Heart right ventricle (tissue), 16 donors: ENCODE results near the gene SKIC8. TPM values are rescaled to one million over a fixed set of nuclear protein-coding genes. Genes with fewer than 3 reads are reported as not detected.

Experiments
- ATAC-seq, 8 donors: fragments of 200-7000 bp; cut with Tn5 transposase; one replicate each; pipeline ENCODE4 v1.9.1; 2020; ENCODE audit warnings: mild to moderate bottlenecking in 8 of 8, moderate library complexity in 8 of 8, moderate number of reproducible peaks in 1 of 8
- DNase-seq, 2 donors: peaks; one replicate each; pipeline ENCODE4 v3.0.0-alpha.2; 2020
- H3K27ac ChIP-seq, 10 donors: fragments of 200-600 bp; sonication (generic) in 2 of 10; one replicate each; pipeline versions ENCODE4 v1.5.0 to v1.8.0; 2020 to 2022; ENCODE audit warnings: mild to moderate bottlenecking in 3 of 10
- H3K27me3 ChIP-seq, 7 donors: fragments of 200-600 bp; one replicate each; pipeline ENCODE4 v1.8.0; 2021 to 2022; ENCODE audit warnings: mild to moderate bottlenecking in 2 of 7
- H3K36me3 ChIP-seq, 9 donors: fragments of 200-600 bp; sonication (generic) in 1 of 9; one replicate each; pipeline versions ENCODE4 v1.5.0 to v1.8.0; 2020 to 2022; ENCODE audit warnings: mild to moderate bottlenecking in 2 of 9
- H3K4me1 ChIP-seq, 9 donors: fragments of 200-600 bp; sonication (generic) in 1 of 9; one replicate each; pipeline versions ENCODE4 v1.5.0 to v1.8.0; 2020 to 2022; ENCODE audit warnings: mild to moderate bottlenecking in 4 of 9
- H3K4me3 ChIP-seq, 10 donors: fragments of 200-600 bp; sonication (generic) in 2 of 10; one replicate each; pipeline versions ENCODE4 v1.5.0 to v1.8.0; 2020 to 2022; ENCODE audit warnings: mild to moderate bottlenecking in 7 of 10, moderate library complexity in 2 of 10
- H3K9me3 ChIP-seq, 11 donors: fragments of 200-600 bp in 10 of 11; sonication (generic) in 2 of 11; one replicate each; pipeline versions ENCODE4 v1.5.0 to v1.8.0; 2013 to 2022; ENCODE audit warnings: mild to moderate bottlenecking in 2 of 11, control low read depth in 1 of 11, moderate library complexity in 1 of 11
- WGBS, 2 donors: extraction: QIAGEN DNeasy Blood & Tissue Kit; methylation state at CpG; one replicate each; pipeline ENCODE4 v1.1.7; 2013; ENCODE audit warnings: inconsistent platforms in 1 of 2; 5-methylcytosine and 5-hydroxymethylcytosine counted together
- intact Hi-C, 10 donors: fragments of 100-400 bp; cut with DNase I; formaldehyde crosslinking; loops; one replicate each; pipeline versions ENCODE4 v1.11.1 to v1.14.2; 2022
- polyA plus RNA-seq, 2 donors: library from polyadenylated mRNA; stranded (reverse); fragments of 200-250 nt; gene quantifications; one replicate each; pipeline ENCODE4 v1.2.3, GENCODE V29; 2013
- total RNA-seq, 10 donors: library from RNA; stranded (reverse); fragmentation: NEBNext Ultra II Directional in 3 of 10; extraction: Animal tissue kit (Norgen Biotek cat#: 25700) in 3 of 10; gene quantifications; one replicate each; pipeline versions ENCODE4 v1.2.1 to v1.2.4, GENCODE V29; 2021 to 2023
- TF ChIP-seq, protein P1 (sequence below), 9 donors: fragments of 200-600 bp; sonication (generic) in 2 of 9; IDR thresholded peaks; one replicate each; pipeline versions ENCODE4 v1.5.0 to v1.8.0; 2021 to 2022; ENCODE audit warnings: antibody characterized with exemption in 9 of 9, mild to moderate bottlenecking in 5 of 9, moderate library complexity in 1 of 9
- donor health status: Arrhythmogenic right ventricular cardiomyopathy.
- donor health status: ischemic (EF 13 %, LVEDD 7.1; RV severe dilation, severe dysfunction).
- donor health status: healthy with polysubstance abuse.
- donor health status: DM: no; HTN: yes; CAD: no.
- donor health status: DM: no; HTN: no; CAD: no.
- donor health status: ischemic (EF 25% LVEDD 6.9; RV normal size, moderate dysfunction).
- donor health status: ischemic (EF 25% LVEDD 5.7; RV mildly dilated, moderate dysfunction).
- donor health status: healthy.
- donor health status: DM: yes; HTN: yes; CAD: no.
- donor health status: Ischemic cardiomyopathy.
- donor health status: ischemic (EF 35%, LVEDD 5.7; RV mildly dilated, moderate dysfunction).
- donor health status: nonischemic (EF 11% LVEDD 7.7; RV severe dilation, severe dysfunction).
- donor health status: DM: yes; HTN: yes; CAD: no.
- donor health status: PGD.
- donor health status: ischemic (EF 29% LVEDD 5.4; RV normal size, mild dysfunction).
- donor health status: nonischemic (EF 23%, LVEDD 6.1; RV moderate dilation, normal function).

The SKIC8 gene
- total and polyA plus RNA-seq, 12 donors, result 24.0 to 37.0 (median 27.2) TPM

- 73 to 74% methylated on average over 5 of the region's 5 CpGs for WGBS, 2 donors
- no peak for DNase-seq
- H3K4me3 ChIP-seq, result no peak overlapping the region
- intact Hi-C loops, result loop anchor here in 9 of 10 donors (2.0 to 5.0 kb wide), 10 partner anchors 45 to 285 kb away; partner anchors contain the start of gene CIB2 (in 4 of the 9)
- no peaks in the 10 kb centered on the region for H3K27me3 ChIP-seq
- no peaks in the 10 kb centered on the region for H3K9me3 ChIP-seq
- H3K27ac ChIP-seq, result no peak overlapping the region
- TF ChIP-seq, protein P1, sequence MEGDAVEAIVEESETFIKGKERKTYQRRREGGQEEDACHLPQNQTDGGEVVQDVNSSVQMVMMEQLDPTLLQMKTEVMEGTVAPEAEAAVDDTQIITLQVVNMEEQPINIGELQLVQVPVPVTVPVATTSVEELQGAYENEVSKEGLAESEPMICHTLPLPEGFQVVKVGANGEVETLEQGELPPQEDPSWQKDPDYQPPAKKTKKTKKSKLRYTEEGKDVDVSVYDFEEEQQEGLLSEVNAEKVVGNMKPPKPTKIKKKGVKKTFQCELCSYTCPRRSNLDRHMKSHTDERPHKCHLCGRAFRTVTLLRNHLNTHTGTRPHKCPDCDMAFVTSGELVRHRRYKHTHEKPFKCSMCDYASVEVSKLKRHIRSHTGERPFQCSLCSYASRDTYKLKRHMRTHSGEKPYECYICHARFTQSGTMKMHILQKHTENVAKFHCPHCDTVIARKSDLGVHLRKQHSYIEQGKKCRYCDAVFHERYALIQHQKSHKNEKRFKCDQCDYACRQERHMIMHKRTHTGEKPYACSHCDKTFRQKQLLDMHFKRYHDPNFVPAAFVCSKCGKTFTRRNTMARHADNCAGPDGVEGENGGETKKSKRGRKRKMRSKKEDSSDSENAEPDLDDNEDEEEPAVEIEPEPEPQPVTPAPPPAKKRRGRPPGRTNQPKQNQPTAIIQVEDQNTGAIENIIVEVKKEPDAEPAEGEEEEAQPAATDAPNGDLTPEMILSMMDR (IDR thresholded peaks at IDR 0.05), result peak in 6 of 9 donors; percentile 3 to 43 (median 26)
- H3K4me1 ChIP-seq, result peaks cover 0 to 12% (median 8%) of the 10 kb centered on the region in 9 donors
- ATAC-seq, result peak in 1 of 8 donors; percentile 6
- H3K36me3 ChIP-seq, result no peaks in the 10 kb centered on the region
These were observed 57.3 kb downstream of the SKIC8 start for GRCh38 chr15:78242128-78242527.

DNA sequence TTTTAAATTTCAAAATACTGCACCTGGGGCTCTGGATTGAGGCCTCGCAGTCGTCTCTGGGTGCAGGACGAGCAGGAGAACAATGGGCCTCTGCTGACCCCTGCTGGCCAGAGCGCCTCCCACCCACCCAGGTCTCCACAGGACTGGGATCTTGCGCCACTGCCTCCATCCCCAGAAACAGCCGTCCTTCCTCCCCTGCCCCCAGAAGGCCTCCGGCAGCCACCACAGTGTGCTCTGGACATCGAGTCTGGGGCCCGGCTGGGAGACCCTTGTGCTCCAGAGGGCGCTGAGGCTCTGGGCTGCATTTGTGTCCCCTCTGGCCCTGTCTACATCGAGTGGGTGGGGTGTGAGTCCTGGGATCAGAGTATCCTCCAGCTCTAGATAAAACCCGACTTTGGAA lies 58.4 kb downstream of the SKIC8 start:
- DNase-seq, result peak; percentile 87 to 90
- Histone ChIP-seq H3K9me3 (no peaks in the 10 kb centered on the region), H3K27ac (no peak overlapping the region), H3K4me3 (no peak overlapping the region), H3K36me3 (no peaks in the 10 kb centered on the region), H3K27me3 (no peaks in the 10 kb centered on the region), H3K4me1 (peaks cover 0 to 12% (median 8%) of the 10 kb centered on the region in 9 donors)
- TF ChIP-seq, protein P1 (IDR thresholded peaks at IDR 0.05), result peak; percentile 82 to 94 (median 91)
- 12 to 13% methylated on average over 12 of the region's 12 CpGs for WGBS, 2 donors
- intact Hi-C loops, result loop anchor here (1.0 to 5.0 kb wide), 15 partner anchors 44 to 284 kb away; partner anchors contain the start of gene CIB2 (in 4 of the 10)
- peak; percentile 89 to 96 (median 93) for ATAC-seq

DNA sequence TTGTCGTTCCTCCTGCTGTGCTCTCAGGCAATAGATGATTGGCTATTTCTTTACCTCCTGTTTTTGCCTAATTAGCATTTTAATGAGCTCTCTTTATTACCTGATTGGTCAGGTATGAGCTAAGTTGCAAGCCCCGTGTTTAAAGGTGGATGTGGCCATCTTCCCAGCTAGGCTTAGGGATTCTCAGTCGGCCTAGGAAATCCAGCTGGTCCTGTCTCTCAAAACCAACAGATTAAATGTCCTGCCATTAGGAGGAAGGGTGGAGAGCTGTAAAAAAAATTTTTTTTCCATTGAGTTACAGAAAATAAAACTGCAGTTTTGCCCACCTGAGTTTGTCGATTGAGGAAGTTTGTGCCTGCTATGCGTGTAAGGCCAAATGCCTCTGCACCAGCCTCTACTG lies 59.6 kb downstream of the SKIC8 start:
- Histone ChIP-seq H3K27ac (no peak overlapping the region), H3K27me3 (peaks cover 0 to under 1% (median 0%) of the 10 kb centered on the region in 7 donors), H3K36me3 (no peaks in the 10 kb centered on the region), H3K4me1 (peaks cover 0 to 12% (median 8%) of the 10 kb centered on the region in 9 donors), H3K9me3 (no peaks in the 10 kb centered on the region), H3K4me3 (no peak overlapping the region)
- WGBS, 2 donors, result 87 to 89% methylated on average over 5 of the region's 5 CpGs
- ATAC-seq, result no peak
- TF ChIP-seq, protein P1 (IDR thresholded peaks at IDR 0.05), result no peak
- intact Hi-C loops, result loop anchor here (2.0 to 5.0 kb wide), 13 partner anchors 38 to 283 kb away; partner anchors contain the start of gene CIB2 (in 4 of the 10)
- no peak for DNase-seq

GRCh38 chr15:78237146-78237545 lies 62.3 kb downstream of the SKIC8 start:
- intact Hi-C loops, result loop anchor here in 2 of 10 donors (5.0 kb wide), 2 partner anchors 35 to 125 kb away; no protein-coding TSS in a partner anchor
- DNase-seq (no peak), ATAC-seq (no peak)
- no peak overlapping the region for H3K27ac ChIP-seq
- TF ChIP-seq, protein P1 (IDR thresholded peaks at IDR 0.05), result no peak
- no peaks in the 10 kb centered on the region for H3K9me3 ChIP-seq
- H3K4me3 ChIP-seq, result no peak overlapping the region
- H3K4me1 ChIP-seq, result no peaks in the 10 kb centered on the region
- H3K36me3 ChIP-seq, result no peaks in the 10 kb centered on the region
- 78 to 90% methylated on average over 6 of the region's 6 CpGs for WGBS, 2 donors
- H3K27me3 ChIP-seq, result peaks cover 0 to 5% (median 0%) of the 10 kb centered on the region in 7 donors
